Measurements from ENCODE around the gene CFAP61.

The CFAP61 gene

DNA sequence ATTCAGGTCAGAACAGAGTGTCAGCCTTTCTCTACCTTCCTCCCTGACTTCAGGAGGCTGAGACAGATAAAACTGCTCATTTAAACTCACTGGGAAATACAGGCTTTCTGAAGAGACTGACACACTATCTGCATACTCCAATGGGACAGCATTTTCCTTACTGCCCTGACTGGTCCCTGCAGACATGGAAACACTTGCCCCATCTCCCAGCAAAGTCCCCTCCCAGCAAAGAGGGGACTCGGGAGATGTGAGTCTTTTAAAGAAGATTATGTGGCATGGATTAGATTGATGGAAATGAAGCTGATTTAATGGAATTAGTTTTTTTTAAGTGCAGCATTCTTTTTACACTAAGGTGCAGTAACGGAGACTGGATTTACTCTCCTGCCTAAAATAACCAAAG is 90.8 kb downstream of the CFAP61 start:
- Histone ChIP-seq H3K27ac (ENCODE audit: low read depth, low read length) (no peak overlapping the region), H3K36me3 (ENCODE audit: insufficient read depth, low read length) (no peaks in the 10 kb centered on the region), H3K9me3 (ENCODE audit: low read length) (no peaks in the 10 kb centered on the region), H3K9ac (ENCODE audit: low read length) (no peak overlapping the region), H3K27me3 (ENCODE audit: control insufficient read depth in 1 of 2, insufficient read depth in 2 of 2, low read length in 2 of 2) (no peaks in the 10 kb centered on the region), H3K4me3 (ENCODE audit: low read depth in 1 of 2, low read length in 2 of 2) (no peak overlapping the region), H3K4me1 (ENCODE audit: insufficient read depth, low read length) (no peaks in the 10 kb centered on the region)

DNA sequence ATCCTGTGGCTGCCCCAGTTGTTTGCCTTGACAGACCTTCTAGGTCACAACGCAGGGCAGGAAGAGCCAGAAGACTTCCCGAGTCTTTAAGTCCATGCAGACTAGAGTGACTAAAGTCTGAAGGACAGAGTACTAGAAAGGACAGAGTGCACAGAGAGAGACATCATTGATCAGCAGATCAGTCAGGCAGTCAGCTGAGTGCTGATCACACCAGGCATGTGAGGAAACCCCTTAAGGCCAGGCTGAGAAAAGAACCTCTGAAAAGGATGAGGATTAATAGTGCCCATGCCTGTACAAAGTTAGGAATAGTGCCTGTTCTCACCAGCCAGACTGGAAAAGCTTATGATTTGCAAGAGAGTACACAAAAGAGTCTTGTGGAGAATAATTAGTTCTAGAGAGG is 91.3 kb downstream of the CFAP61 start:
- no peak overlapping the region for H3K9ac ChIP-seq (ENCODE audit: low read length)
- no peaks in the 10 kb centered on the region for H3K9me3 ChIP-seq (ENCODE audit: low read length)
- H3K4me3 ChIP-seq (ENCODE audit: low read depth in 1 of 2, low read length in 2 of 2): no peak overlapping the region
- no peaks in the 10 kb centered on the region for H3K36me3 ChIP-seq (ENCODE audit: insufficient read depth, low read length)
- no peak overlapping the region for H3K27ac ChIP-seq (ENCODE audit: low read depth, low read length)
- no peaks in the 10 kb centered on the region for H3K27me3 ChIP-seq (ENCODE audit: control insufficient read depth in 1 of 2, insufficient read depth in 2 of 2, low read length in 2 of 2)
- no peaks in the 10 kb centered on the region for H3K4me1 ChIP-seq (ENCODE audit: insufficient read depth, low read length)

DNA sequence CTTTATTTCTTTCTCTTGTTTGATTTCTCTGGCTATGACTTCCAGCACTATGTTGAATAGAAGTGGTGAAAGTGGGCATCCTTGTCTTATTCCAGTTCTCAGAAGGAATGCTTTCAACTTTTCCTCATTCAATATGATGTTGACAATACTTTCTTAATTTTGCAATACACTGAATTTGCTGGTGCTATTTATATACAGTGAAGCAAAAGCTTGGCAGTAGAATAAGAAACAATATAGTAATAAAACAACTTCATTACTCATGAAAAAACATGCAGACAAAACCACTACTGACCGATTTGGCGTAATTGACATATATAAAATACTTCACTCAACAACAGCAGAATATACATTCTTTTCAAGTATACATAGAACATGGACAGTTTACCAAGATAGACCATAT is 96.4 kb downstream of the CFAP61 start:
- Histone ChIP-seq H3K27ac (ENCODE audit: low read depth, low read length) (no peak overlapping the region), H3K4me1 (ENCODE audit: insufficient read depth, low read length) (no peaks in the 10 kb centered on the region), H3K36me3 (ENCODE audit: insufficient read depth, low read length) (no peaks in the 10 kb centered on the region), H3K9me3 (ENCODE audit: low read length) (no peaks in the 10 kb centered on the region), H3K27me3 (ENCODE audit: control insufficient read depth in 1 of 2, insufficient read depth in 2 of 2, low read length in 2 of 2) (no peaks in the 10 kb centered on the region), H3K9ac (ENCODE audit: low read length) (no peak overlapping the region), H3K4me3 (ENCODE audit: low read depth in 1 of 2, low read length in 2 of 2) (no peak overlapping the region)

DNA sequence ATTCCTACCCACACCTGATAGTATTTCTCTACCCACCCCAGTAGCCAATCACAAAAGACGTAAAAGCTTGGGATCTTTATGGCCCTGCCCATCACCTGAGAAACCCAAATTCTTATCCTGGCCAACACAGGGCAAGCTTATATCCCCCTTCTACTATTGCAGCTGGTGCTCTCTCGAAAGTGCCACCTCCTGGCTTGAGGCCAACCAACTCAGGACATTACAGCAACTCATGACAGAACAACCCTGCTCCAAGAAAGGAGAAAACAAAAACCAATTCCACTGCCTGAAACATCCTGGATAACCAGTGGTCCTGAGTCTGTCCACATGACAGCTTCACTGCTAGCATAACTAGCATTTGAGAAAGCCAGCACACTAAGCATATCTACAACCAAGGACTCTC is 97.9 kb downstream of the CFAP61 start:
- Histone ChIP-seq H3K4me1 (ENCODE audit: insufficient read depth, low read length) (no peaks in the 10 kb centered on the region), H3K27ac (ENCODE audit: low read depth, low read length) (no peak overlapping the region), H3K4me3 (ENCODE audit: low read depth in 1 of 2, low read length in 2 of 2) (no peak overlapping the region), H3K36me3 (ENCODE audit: insufficient read depth, low read length) (no peaks in the 10 kb centered on the region), H3K9ac (ENCODE audit: low read length) (no peak overlapping the region), H3K9me3 (ENCODE audit: low read length) (no peaks in the 10 kb centered on the region), H3K27me3 (ENCODE audit: control insufficient read depth in 1 of 2, insufficient read depth in 2 of 2, low read length in 2 of 2) (no peaks in the 10 kb centered on the region)

DNA sequence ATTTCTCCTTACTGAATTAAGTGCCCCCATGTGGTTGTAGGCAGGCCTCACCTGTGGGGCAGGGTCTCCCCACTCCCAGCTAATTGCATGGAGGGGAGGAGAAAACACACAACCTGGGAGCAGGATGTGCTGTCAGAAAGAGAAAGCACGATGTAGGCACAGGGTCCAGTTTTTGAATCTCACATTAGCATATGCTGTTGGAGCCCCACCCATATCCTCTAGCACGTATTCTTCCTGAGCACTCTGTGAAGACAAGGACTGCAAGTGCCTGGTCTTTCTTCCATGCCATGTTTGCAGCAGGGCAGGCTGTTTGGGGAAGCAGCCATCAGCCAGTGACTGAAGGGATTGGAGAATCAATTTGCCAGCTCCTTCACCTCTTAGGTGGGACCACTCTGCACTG is 108.2 kb downstream of the CFAP61 start:
- Histone ChIP-seq H3K4me3 (ENCODE audit: low read depth in 1 of 2, low read length in 2 of 2) (no peak overlapping the region), H3K9ac (ENCODE audit: low read length) (no peak overlapping the region), H3K9me3 (ENCODE audit: low read length) (no peaks in the 10 kb centered on the region), H3K27me3 (ENCODE audit: control insufficient read depth in 1 of 2, insufficient read depth in 2 of 2, low read length in 2 of 2) (no peaks in the 10 kb centered on the region), H3K27ac (ENCODE audit: low read depth, low read length) (no peak overlapping the region), H3K36me3 (ENCODE audit: insufficient read depth, low read length) (no peaks in the 10 kb centered on the region), H3K4me1 (ENCODE audit: insufficient read depth, low read length) (no peaks in the 10 kb centered on the region)

DNA sequence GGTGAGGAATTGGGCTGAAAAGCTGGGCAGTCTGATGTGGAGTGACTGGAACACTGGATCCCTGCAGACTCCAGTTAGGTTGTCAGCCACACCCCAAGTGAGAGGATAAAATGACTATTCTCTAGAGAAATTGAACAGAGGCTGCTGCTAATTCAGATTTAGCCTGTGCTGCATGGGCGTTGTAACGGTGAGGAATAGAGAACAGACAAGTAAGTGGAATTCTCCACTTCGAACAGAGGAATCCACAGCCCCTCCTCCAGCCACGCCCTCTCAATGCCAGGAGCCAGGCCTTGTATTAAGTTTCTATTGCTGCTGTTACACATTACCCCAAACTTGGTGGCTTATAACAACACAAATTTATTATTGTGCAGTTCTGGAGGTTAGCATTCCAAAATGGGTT is 109.3 kb downstream of the CFAP61 start:
- no peaks in the 10 kb centered on the region for H3K9me3 ChIP-seq (ENCODE audit: low read length)
- no peaks in the 10 kb centered on the region for H3K27me3 ChIP-seq (ENCODE audit: control insufficient read depth in 1 of 2, insufficient read depth in 2 of 2, low read length in 2 of 2)
- H3K27ac ChIP-seq (ENCODE audit: low read depth, low read length): no peak overlapping the region
- H3K4me1 ChIP-seq (ENCODE audit: insufficient read depth, low read length): no peaks in the 10 kb centered on the region
- no peaks in the 10 kb centered on the region for H3K36me3 ChIP-seq (ENCODE audit: insufficient read depth, low read length)
- H3K9ac ChIP-seq (ENCODE audit: low read length): no peak overlapping the region
- H3K4me3 ChIP-seq (ENCODE audit: low read depth in 1 of 2, low read length in 2 of 2): no peak overlapping the region

DNA sequence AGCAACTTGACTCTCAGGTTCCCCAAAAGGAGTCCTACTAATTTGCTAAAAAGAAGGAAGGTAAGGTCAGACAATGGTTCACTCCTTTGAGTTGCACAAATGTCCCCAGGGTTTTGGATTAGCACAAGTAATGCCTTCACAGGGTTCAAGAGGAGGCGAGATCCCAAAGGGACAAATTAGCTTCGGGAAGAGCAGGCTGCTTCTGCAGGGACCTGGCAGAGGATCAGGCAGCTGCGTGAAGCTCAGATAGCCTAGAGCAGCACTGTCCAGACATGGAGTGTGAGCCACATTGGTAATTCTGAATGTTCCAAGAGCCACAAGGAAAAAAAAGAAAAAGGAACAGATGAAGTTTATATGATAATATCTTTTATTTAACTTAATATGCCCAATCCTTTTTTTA is 115.4 kb downstream of the CFAP61 start:
- Histone ChIP-seq H3K27ac (ENCODE audit: low read depth, low read length) (no peak overlapping the region), H3K4me3 (ENCODE audit: low read depth in 1 of 2, low read length in 2 of 2) (no peak overlapping the region), H3K9me3 (ENCODE audit: low read length) (no peaks in the 10 kb centered on the region), H3K36me3 (ENCODE audit: insufficient read depth, low read length) (no peaks in the 10 kb centered on the region), H3K27me3 (ENCODE audit: control insufficient read depth in 1 of 2, insufficient read depth in 2 of 2, low read length in 2 of 2) (no peaks in the 10 kb centered on the region), H3K4me1 (ENCODE audit: insufficient read depth, low read length) (no peaks in the 10 kb centered on the region), H3K9ac (ENCODE audit: low read length) (no peak overlapping the region)

DNA sequence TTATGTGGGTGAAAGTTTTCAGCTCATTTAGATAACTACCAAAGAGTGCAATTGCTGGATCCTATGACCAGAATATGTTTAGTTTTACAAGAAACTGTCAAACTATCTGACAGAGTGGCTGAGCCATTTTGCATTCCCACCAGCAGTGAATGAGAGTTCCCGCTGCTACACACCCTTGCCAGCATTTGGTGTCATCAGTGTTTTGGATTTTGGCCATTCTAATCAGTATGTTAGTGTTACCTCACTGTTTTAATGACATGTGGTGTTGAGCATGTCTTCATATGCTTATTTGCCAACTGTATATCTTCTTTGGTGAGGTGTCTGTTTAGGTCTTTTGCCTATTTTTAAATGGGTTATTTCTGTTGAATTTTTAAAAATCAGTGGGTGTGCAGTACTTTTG is 120.9 kb downstream of the CFAP61 start:
- Histone ChIP-seq H3K4me1 (ENCODE audit: insufficient read depth, low read length) (no peaks in the 10 kb centered on the region), H3K4me3 (ENCODE audit: low read depth in 1 of 2, low read length in 2 of 2) (no peak overlapping the region), H3K36me3 (ENCODE audit: insufficient read depth, low read length) (no peaks in the 10 kb centered on the region), H3K27me3 (ENCODE audit: control insufficient read depth in 1 of 2, insufficient read depth in 2 of 2, low read length in 2 of 2) (no peaks in the 10 kb centered on the region), H3K27ac (ENCODE audit: low read depth, low read length) (no peak overlapping the region), H3K9me3 (ENCODE audit: low read length) (no peaks in the 10 kb centered on the region), H3K9ac (ENCODE audit: low read length) (no peak overlapping the region)

DNA sequence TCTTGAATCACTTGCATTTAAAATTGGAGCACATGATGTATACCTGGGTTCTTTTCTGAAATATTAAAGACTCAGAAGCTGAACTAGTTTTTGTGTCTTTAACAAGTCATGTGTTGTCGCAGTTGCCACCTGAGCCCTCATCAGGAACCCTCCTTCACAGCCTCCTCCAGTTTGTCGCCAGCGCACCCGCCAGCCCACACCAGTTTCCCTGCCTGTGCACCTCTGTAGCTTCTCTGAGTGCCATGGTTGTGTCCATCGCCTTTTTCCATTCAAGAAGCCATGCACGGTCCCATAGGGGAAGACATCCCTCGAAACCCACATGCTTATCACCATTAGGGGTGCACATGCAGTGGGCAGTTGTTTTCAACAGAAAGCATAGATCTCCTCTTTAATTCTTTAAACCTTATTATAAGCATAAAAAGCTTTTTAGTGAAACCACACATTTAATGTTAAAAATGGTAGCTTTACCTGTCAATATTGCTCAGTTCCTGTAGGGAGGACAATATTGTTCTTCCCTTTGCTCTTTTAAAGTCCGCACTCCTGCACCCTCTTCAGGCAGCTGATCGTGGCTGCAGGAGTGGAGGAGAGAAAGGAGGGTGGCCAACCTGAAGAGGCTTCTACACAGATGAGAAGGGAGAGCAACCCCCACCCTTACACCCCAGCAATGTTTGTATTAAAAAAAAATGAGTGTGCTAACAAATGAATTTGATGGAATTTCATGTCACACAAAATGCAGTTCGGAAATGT is 121.9 kb downstream of the CFAP61 start:
- Histone ChIP-seq H3K4me1 (ENCODE audit: insufficient read depth, low read length) (no peaks in the 10 kb centered on the region), H3K27ac (ENCODE audit: low read depth, low read length) (no peak overlapping the region), H3K27me3 (ENCODE audit: control insufficient read depth in 1 of 2, insufficient read depth in 2 of 2, low read length in 2 of 2) (no peaks in the 10 kb centered on the region), H3K9ac (ENCODE audit: low read length) (no peak overlapping the region), H3K4me3 (ENCODE audit: low read depth in 1 of 2, low read length in 2 of 2) (no peak overlapping the region), H3K9me3 (ENCODE audit: low read length) (no peaks in the 10 kb centered on the region), H3K36me3 (ENCODE audit: insufficient read depth, low read length) (no peaks in the 10 kb centered on the region)

DNA sequence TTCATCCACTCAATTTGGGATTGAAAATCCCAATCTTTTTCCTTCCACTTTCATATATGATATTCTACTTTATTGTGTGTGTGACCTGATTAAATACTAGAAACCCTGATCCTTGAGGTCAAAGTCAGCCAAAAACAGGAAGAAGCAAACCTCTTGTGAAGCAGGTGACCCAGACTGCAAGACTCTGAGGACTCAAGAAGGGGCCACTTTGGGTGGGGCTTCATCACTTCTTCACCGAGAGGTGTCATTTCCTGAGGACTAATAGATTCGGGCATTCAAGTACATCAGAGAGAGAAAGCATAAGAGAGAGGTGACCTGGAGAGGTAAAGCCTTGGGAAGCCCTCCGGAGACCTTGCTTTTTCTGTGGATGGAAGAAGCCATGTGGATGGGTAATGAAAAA is 129.0 kb downstream of the CFAP61 start:
- H3K4me1 ChIP-seq (ENCODE audit: insufficient read depth, low read length): no peaks in the 10 kb centered on the region
- no peaks in the 10 kb centered on the region for H3K9me3 ChIP-seq (ENCODE audit: low read length)
- H3K9ac ChIP-seq (ENCODE audit: low read length): no peak overlapping the region
- no peak overlapping the region for H3K27ac ChIP-seq (ENCODE audit: low read depth, low read length)
- no peak overlapping the region for H3K4me3 ChIP-seq (ENCODE audit: low read depth in 1 of 2, low read length in 2 of 2)
- H3K36me3 ChIP-seq (ENCODE audit: insufficient read depth, low read length): no peaks in the 10 kb centered on the region
- H3K27me3 ChIP-seq (ENCODE audit: control insufficient read depth in 1 of 2, insufficient read depth in 2 of 2, low read length in 2 of 2): no peaks in the 10 kb centered on the region

DNA sequence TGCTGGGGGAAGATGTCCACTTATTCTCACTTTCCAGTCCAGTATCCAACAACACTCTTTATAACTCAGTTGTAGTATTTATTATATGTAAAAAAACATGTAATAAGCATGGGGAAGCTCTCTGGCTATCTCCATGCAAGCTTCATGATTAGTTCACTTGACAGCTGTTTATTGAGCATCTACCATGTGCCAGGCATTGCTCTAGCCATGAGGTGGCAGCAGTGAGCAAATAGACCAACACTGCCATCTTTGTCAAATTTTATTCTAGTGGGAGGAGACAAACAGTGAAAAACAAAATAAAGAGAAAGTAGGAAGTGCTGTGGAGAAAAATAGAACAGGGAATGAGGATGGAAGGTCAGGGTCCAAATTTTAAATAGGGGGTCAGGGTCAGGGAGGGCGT is 131.8 kb downstream of the CFAP61 start:
- no peak overlapping the region for H3K4me3 ChIP-seq (ENCODE audit: low read depth in 1 of 2, low read length in 2 of 2)
- H3K4me1 ChIP-seq (ENCODE audit: insufficient read depth, low read length): no peaks in the 10 kb centered on the region
- no peak overlapping the region for H3K9ac ChIP-seq (ENCODE audit: low read length)
- H3K27ac ChIP-seq (ENCODE audit: low read depth, low read length): no peak overlapping the region
- H3K27me3 ChIP-seq (ENCODE audit: control insufficient read depth in 1 of 2, insufficient read depth in 2 of 2, low read length in 2 of 2): no peaks in the 10 kb centered on the region
- H3K9me3 ChIP-seq (ENCODE audit: low read length): no peaks in the 10 kb centered on the region
- no peaks in the 10 kb centered on the region for H3K36me3 ChIP-seq (ENCODE audit: insufficient read depth, low read length)

DNA sequence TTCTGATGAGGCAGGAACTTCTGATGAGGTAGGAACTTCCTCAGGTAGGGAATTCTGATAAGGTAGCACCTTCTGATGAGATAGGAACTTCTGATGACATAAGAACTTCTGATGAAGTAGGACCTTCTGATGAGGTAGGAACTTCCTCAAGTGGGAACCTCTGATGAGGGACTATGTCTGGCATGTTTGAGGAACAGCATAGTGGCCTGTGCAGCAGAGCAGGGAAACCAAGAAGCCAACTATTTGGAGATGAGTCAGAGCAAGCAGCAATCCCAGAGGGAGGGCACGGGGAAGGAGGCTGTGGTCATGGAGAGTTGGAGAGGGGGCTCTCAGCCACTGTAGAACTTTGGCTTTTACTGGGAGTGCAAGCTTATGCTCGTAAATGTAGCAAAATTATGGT is 132.4 kb downstream of the CFAP61 start:
- H3K9me3 ChIP-seq (ENCODE audit: low read length): no peaks in the 10 kb centered on the region
- H3K4me3 ChIP-seq (ENCODE audit: low read depth in 1 of 2, low read length in 2 of 2): no peak overlapping the region
- H3K27me3 ChIP-seq (ENCODE audit: control insufficient read depth in 1 of 2, insufficient read depth in 2 of 2, low read length in 2 of 2): no peaks in the 10 kb centered on the region

More for the DNA sequence above, 132.4 kb downstream of the CFAP61 start:
- Histone ChIP-seq H3K36me3 (ENCODE audit: insufficient read depth, low read length) (no peaks in the 10 kb centered on the region), H3K4me1 (ENCODE audit: insufficient read depth, low read length) (no peaks in the 10 kb centered on the region), H3K9ac (ENCODE audit: low read length) (no peak overlapping the region), H3K27ac (ENCODE audit: low read depth, low read length) (no peak overlapping the region)
